SIG-M5 treated with dmso at 0.1 percent for 504 hours (cell line): ENCODE results near the gene EPHA4.
A peak's percentile ranks its signal among the peaks of the same experiment; 100 is the strongest.

Experiments
- DNase-seq: peaks from one replicate; lab custom pipeline; 2025; ENCODE audit not compliant: unreplicated experiment; lab: John Stamatoyannopoulos, UW

Gene EPHA4

GRCh38 chr2:221572219-221572820 is at the start of gene EPHA4:
EPHA4 (minus strand) TSS chr2:221572304; CDS start chr2:221572248, 56 bp downstream.
- peak; percentile 25 for DNase-seq

- no peak for DNase-seq
Measured at GRCh38 chr2:221618007-221618406, 45.9 kb upstream of the EPHA4 start.

GRCh38 chr2:221616561-221616960 is 44.5 kb upstream of the EPHA4 start:
- no peak for DNase-seq

GRCh38 chr2:221614274-221614673 is 42.2 kb upstream of the EPHA4 start:
- no peak for DNase-seq

GRCh38 chr2:221612800-221613199 is 40.7 kb upstream of the EPHA4 start:
- DNase-seq: no peak

GRCh38 chr2:221612161-221612560 is 40.1 kb upstream of the EPHA4 start:
- no peak for DNase-seq

GRCh38 chr2:221610675-221611074 is 38.6 kb upstream of the EPHA4 start:
- DNase-seq: no peak

- DNase-seq: no peak
Measured at GRCh38 chr2:221610255-221610654, 38.2 kb upstream of the EPHA4 start.

- DNase-seq: no peak
Measured at GRCh38 chr2:221608442-221608841, 36.3 kb upstream of the EPHA4 start.

- no peak for DNase-seq
Measured at GRCh38 chr2:221606424-221606823, 34.3 kb upstream of the EPHA4 start.

- no peak for DNase-seq
Measured at GRCh38 chr2:221605751-221606240, 33.7 kb upstream of the EPHA4 start.

GRCh38 chr2:221602938-221603337 is 30.8 kb upstream of the EPHA4 start:
- no peak for DNase-seq

GRCh38 chr2:221601376-221601775 is 29.3 kb upstream of the EPHA4 start:
- no peak for DNase-seq

- DNase-seq: no peak
Measured at GRCh38 chr2:221600388-221600787, 28.3 kb upstream of the EPHA4 start.

GRCh38 chr2:221596192-221596591 is 24.1 kb upstream of the EPHA4 start:
- DNase-seq: no peak

- DNase-seq: no peak
Measured at GRCh38 chr2:221590861-221591365, 18.8 kb upstream of the EPHA4 start.

GRCh38 chr2:221589696-221590095 is 17.6 kb upstream of the EPHA4 start:
- DNase-seq: no peak

- DNase-seq: no peak
Measured at GRCh38 chr2:221588306-221588985, 16.3 kb upstream of the EPHA4 start.

- DNase-seq: no peak
Measured at GRCh38 chr2:221581986-221582385, 9.9 kb upstream of the EPHA4 start.

- DNase-seq: no peak
Measured at GRCh38 chr2:221574231-221574570, 2.1 kb upstream of the EPHA4 start.

GRCh38 chr2:221573430-221574230 is 1.5 kb upstream of the EPHA4 start:
- DNase-seq: peak; percentile 40
